ENCODE measurements around the gene PCGF5. TPM values are rescaled to one million over a fixed set of nuclear protein-coding genes. Genes with fewer than 3 reads are reported as not detected.

Gene PCGF5
- total RNA-seq, 1 donor from 2014 or later, result 31.2 TPM

DNA sequence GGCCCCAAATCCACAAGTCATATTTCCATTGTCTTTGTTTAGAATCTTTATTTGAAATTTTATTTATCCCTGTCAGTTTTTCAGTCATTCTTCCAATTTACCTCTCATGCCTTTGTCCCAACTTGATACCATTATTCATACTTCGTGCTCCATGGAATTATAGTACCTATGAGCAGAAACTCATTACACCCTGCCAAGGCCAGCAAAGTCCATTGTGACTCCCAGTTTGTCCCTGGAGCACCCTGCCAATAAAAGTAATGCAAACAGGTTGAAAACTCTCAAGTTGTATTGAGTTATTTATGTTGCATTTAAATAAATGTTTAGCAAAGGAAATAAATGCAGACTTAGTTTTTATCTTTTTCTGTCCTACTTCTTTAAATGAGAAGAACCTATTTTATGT is 19.3 kb downstream of the PCGF5 start:
- Mint-ChIP-seq H3K27me3 (ENCODE audit: unreplicated experiment) (no peaks in the 10 kb centered on the region), H3K4me1 (ENCODE audit: unreplicated experiment) (peaks cover 3% of the 10 kb centered on the region), H3K9me3 (ENCODE audit: unreplicated experiment) (no peaks in the 10 kb centered on the region), H3K4me3 (ENCODE audit: unreplicated experiment) (no peak overlapping the region), H3K27ac (ENCODE audit: unreplicated experiment) (no peak overlapping the region), H3K36me3 (ENCODE audit: unreplicated experiment) (peaks cover 11% of the 10 kb centered on the region)
- DNase-seq (ENCODE audit: extremely low spot score, unreplicated experiment), result no peak
- TF ChIP-seq, protein P1, sequence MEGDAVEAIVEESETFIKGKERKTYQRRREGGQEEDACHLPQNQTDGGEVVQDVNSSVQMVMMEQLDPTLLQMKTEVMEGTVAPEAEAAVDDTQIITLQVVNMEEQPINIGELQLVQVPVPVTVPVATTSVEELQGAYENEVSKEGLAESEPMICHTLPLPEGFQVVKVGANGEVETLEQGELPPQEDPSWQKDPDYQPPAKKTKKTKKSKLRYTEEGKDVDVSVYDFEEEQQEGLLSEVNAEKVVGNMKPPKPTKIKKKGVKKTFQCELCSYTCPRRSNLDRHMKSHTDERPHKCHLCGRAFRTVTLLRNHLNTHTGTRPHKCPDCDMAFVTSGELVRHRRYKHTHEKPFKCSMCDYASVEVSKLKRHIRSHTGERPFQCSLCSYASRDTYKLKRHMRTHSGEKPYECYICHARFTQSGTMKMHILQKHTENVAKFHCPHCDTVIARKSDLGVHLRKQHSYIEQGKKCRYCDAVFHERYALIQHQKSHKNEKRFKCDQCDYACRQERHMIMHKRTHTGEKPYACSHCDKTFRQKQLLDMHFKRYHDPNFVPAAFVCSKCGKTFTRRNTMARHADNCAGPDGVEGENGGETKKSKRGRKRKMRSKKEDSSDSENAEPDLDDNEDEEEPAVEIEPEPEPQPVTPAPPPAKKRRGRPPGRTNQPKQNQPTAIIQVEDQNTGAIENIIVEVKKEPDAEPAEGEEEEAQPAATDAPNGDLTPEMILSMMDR (IDR thresholded peaks at IDR 0.05), result no peak

DNA sequence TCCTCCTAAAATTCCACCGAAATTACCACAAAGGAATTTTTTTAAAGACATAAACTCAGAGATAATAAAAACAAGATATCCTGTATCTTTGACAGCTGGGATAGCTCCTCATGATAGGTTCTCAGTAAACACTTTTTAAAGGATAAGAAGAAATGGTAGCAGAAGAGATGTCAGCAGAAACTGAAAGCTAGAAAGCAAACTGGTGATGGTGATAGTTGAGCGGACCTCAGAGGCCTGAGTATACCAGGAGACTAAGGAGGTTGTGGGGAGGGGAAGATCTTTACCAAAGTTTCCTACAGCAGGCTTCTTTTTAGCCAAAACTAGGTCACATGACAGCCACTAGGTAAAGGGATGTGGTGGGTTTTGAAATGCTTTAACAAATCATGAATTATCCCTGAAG is 22.5 kb downstream of the PCGF5 start:
- no peaks in the 10 kb centered on the region for H3K27me3 Mint-ChIP-seq (ENCODE audit: unreplicated experiment)
- no peaks in the 10 kb centered on the region for H3K9me3 Mint-ChIP-seq (ENCODE audit: unreplicated experiment)
- H3K4me1 Mint-ChIP-seq (ENCODE audit: unreplicated experiment), result peaks cover 3% of the 10 kb centered on the region
- H3K36me3 Mint-ChIP-seq (ENCODE audit: unreplicated experiment), result peaks cover 3% of the 10 kb centered on the region
- DNase-seq (ENCODE audit: extremely low spot score, unreplicated experiment), result no peak
- no peak overlapping the region for H3K4me3 Mint-ChIP-seq (ENCODE audit: unreplicated experiment)
- H3K27ac Mint-ChIP-seq (ENCODE audit: unreplicated experiment), result no peak overlapping the region
- TF ChIP-seq, protein P1 (IDR thresholded peaks at IDR 0.05), result no peak

DNA sequence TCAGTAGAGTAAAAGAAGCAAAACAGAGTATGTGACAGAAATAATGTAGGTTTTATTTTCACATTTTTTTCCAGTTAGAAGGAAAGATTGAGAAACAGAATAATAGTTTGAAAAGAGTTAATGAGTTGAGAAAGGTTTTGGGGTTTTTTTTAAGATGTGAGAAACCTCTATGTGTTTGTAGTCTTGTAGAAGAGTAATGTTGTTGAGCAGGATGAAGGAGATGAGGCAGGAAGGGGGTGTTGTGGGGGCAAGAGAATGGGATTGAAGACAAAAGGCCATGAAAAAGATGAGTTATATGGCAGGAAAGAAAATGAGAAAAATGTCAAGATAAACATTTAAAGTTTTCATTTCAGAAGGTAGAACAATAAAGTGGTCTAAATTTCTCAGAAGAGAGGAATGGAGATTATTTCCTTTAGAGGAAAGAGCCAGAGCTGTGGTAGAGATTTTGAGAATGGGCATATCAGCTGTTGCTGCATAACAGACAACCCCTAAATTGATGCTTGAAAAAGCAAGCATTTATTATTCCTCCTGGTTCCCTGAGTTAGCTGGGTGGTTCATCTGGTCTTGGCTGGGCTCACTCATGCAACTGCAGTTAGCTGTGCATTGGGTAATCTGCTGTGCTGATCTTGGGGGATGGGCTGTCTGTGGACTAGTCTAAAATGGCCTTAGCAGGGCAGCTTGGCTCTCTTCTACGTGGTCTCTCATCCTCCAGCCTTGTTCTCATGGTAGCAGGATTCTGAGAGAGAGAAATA is 27.1 kb downstream of the PCGF5 start:
- Mint-ChIP-seq H3K4me3 (ENCODE audit: unreplicated experiment) (no peak overlapping the region), H3K9me3 (ENCODE audit: unreplicated experiment) (no peaks in the 10 kb centered on the region), H3K27me3 (ENCODE audit: unreplicated experiment) (no peaks in the 10 kb centered on the region), H3K36me3 (ENCODE audit: unreplicated experiment) (peaks cover 4% of the 10 kb centered on the region), H3K27ac (ENCODE audit: unreplicated experiment) (no peak overlapping the region), H3K4me1 (ENCODE audit: unreplicated experiment) (peaks cover 7% of the 10 kb centered on the region)
- DNase-seq (ENCODE audit: extremely low spot score, unreplicated experiment), result no peak
- TF ChIP-seq, protein P1 (IDR thresholded peaks at IDR 0.05), result no peak

DNA sequence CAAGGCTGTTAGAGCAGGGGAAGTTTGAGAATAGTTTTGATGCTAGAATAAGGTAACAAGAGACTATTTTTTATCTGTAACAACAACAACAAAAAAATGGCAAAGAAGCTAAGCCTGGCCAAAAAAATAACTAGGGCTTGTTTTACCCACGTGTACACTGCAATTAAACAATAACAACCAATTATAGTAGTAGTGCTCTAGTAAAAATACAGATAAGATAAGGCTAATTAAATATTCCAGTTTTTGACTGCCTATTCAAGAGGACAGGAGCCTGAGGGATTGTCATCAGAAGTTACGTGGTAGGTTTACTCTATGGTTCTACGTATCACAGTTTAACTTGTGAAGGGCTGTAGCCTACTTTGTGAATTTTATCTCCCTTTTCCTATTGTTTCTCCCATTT is 29.2 kb downstream of the PCGF5 start:
- no peak for DNase-seq (ENCODE audit: extremely low spot score, unreplicated experiment)
- H3K4me1 Mint-ChIP-seq (ENCODE audit: unreplicated experiment), result peaks cover 4% of the 10 kb centered on the region
- no peaks in the 10 kb centered on the region for H3K27me3 Mint-ChIP-seq (ENCODE audit: unreplicated experiment)
- no peaks in the 10 kb centered on the region for H3K9me3 Mint-ChIP-seq (ENCODE audit: unreplicated experiment)
- no peak overlapping the region for H3K27ac Mint-ChIP-seq (ENCODE audit: unreplicated experiment)
- H3K36me3 Mint-ChIP-seq (ENCODE audit: unreplicated experiment), result peaks cover 11% of the 10 kb centered on the region
- no peak overlapping the region for H3K4me3 Mint-ChIP-seq (ENCODE audit: unreplicated experiment)
- TF ChIP-seq, protein P1 (IDR thresholded peaks at IDR 0.05), result no peak

DNA sequence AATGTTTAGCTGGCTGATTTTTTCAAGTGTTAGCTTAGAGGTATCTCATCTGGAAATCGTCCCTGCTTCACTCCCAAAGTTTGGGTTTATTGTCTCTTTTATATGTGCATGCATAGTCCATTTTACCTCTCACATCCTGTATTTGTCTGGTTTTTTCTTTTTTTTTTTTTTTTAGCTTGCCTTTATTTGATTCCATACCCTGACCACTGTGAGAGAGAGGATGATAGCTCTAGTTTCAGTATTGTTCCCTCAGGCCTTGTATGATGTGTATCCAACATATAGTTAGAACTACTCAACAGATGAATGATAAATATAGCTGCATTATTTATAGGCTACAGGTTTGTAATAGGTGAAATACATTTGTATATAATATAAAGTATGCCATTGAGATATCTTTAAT is 29.9 kb downstream of the PCGF5 start:
- TF ChIP-seq, protein P1 (IDR thresholded peaks at IDR 0.05), result no peak
- Mint-ChIP-seq H3K27me3 (ENCODE audit: unreplicated experiment) (no peaks in the 10 kb centered on the region), H3K9me3 (ENCODE audit: unreplicated experiment) (no peaks in the 10 kb centered on the region), H3K4me3 (ENCODE audit: unreplicated experiment) (no peak overlapping the region), H3K36me3 (ENCODE audit: unreplicated experiment) (peaks cover 16% of the 10 kb centered on the region), H3K27ac (ENCODE audit: unreplicated experiment) (no peak overlapping the region), H3K4me1 (ENCODE audit: unreplicated experiment) (peaks cover 4% of the 10 kb centered on the region)
- no peak for DNase-seq (ENCODE audit: extremely low spot score, unreplicated experiment)
